Mammary epithelial cell (primary cell): ENCODE results near the gene FOXO6.

Source experiments
- EZH2 ChIP-seq: IDR thresholded peaks from 2 replicates; pipeline ENCODE4 v1.6.1; 2012; ENCODE audit warnings: low read length, inconsistent platforms, borderline replicate concordance
- TF ChIP-seq, protein P1 (sequence below), 2 donors: IDR thresholded peaks in 1 of 2; conservative IDR thresholded peaks in 1 of 2; 2 replicates each; pipeline ENCODE4 v1.5.1; 2011 to 2012; ENCODE audit warnings: inconsistent platforms in 2 of 2, low read length in 2 of 2, mild to moderate bottlenecking in 2 of 2, control low read depth in 1 of 2, low read depth in 1 of 2; ENCODE audit not compliant: insufficient read depth in 1 of 2; ENCODE audit errors: extremely low read depth in 1 of 2

DNA sequence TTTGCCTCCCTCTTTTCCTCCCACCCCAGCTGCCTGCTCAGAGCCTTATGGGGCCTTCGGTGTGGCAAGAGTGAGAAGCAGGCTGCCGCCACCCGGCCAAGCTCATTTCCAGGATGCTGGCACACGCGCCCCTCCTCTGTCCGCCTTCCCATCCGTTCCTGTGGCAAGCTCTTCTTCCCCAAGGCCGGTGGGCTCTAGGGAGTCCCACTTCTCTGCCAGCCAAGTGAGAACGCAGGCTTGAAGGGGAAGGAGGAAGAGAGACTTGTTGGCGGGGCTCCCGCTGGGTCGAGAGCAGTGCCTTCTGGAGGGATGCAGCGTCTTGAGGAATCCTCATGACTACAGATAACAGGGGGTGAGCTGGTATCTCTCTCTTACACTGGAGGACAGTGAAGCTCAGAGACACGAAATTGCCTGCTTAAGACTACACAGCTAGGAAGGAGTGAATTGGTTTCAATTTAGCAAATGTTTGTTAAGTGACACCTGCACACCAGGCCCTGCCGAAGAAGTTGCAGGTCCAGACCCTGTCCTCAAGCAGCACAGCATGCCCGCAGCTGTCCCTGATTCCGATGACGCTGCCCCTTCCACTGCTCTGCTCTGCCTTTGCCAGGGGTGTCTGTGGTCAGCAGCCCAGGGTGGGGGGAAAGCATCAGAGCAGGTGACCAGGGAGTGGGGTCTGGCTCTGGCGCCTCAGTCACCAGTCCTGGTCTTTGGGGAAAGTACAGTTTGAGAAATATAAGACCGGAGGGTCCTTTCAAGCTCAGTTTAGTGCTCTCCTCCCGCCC is 40.1 kb upstream of the FOXO6 start:
- TF ChIP-seq, protein P1, sequence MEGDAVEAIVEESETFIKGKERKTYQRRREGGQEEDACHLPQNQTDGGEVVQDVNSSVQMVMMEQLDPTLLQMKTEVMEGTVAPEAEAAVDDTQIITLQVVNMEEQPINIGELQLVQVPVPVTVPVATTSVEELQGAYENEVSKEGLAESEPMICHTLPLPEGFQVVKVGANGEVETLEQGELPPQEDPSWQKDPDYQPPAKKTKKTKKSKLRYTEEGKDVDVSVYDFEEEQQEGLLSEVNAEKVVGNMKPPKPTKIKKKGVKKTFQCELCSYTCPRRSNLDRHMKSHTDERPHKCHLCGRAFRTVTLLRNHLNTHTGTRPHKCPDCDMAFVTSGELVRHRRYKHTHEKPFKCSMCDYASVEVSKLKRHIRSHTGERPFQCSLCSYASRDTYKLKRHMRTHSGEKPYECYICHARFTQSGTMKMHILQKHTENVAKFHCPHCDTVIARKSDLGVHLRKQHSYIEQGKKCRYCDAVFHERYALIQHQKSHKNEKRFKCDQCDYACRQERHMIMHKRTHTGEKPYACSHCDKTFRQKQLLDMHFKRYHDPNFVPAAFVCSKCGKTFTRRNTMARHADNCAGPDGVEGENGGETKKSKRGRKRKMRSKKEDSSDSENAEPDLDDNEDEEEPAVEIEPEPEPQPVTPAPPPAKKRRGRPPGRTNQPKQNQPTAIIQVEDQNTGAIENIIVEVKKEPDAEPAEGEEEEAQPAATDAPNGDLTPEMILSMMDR (conservative IDR thresholded peaks at IDR 0.05 in 1 of 2, IDR thresholded peaks at IDR 0.05 in 1 of 2; ENCODE audit: extremely low read depth in 1 of 2, insufficient read depth in 1 of 2, low read depth in 1 of 2, low read length in 2 of 2) = no peak
- TF ChIP-seq EZH2 = no peak
